ENCODE measurements around the gene POU2F1.

GRCh38 chr1:167273027-167273800, 52.5 kb downstream of the POU2F1 start:
- TF ChIP-seq POLR2A (IDR thresholded peaks at IDR 0.05): no peak
- TF ChIP-seq CTCF (IDR thresholded peaks at IDR 0.05): no peak

Data from body of pancreas (tissue), 4 donors.